Measurements from ENCODE around the gene DENND4C.

The DENND4C gene

GRCh38 chr9:19420877-19421276 lies 190.4 kb downstream of the DENND4C start:
- no peak for DNase-seq
